Endometrial microvascular endothelial cells (primary cell): Measurements from ENCODE around the gene CAVIN1. TPM values are rescaled to one million over a fixed set of nuclear protein-coding genes. Genes with fewer than 3 reads are reported as not detected.
"Not testable (repeated sequence)": the region's sequence is repeated elsewhere in the genome, so short reads cannot be mapped to it uniquely, and the experiment has no call there.

Source experiments
- in situ Hi-C: cut with HindIII; loops from 2 replicates; pipeline ENCODE4 v1.10.0; 2017; ENCODE audit warnings: low sequenced_read_pairs, low pct_unique_long_range_greater_than_20kb; ENCODE audit errors: inconsistent ontology term
- total RNA-seq: library from RNA; depleted of rRNA; stranded (reverse); fragments of >200 nt; gene quantifications from one replicate; pipeline ENCODE4 v1.2.3, GENCODE V29; 2015; ENCODE audit errors: inconsistent ontology term

CAVIN1 gene
- total RNA-seq, 1 donor from 2014 or later, result 806 TPM

GRCh38 chr17:42361781-42362186, 61.3 kb downstream of the CAVIN1 start:
- in situ Hi-C loops, result no loop called here

DNA sequence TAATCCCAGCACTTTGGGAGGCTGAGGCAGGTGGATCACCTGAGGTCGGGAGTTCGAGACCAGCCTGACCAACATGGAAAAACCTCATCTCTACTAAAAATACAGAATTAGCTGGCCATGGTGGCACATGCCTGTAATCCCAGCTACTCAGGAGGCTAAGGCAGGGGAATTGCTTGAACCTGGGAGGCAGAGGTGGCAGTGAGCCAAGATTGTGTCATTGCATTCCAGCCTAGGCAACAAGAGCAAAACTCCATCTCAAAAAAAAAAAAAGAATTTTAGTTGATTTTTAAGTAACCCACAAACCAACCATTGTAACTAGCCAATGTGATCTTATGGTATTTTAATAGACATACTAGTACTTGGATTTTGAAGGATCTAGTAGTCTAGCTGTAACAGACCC, 62.7 kb downstream of the CAVIN1 start:
- in situ Hi-C loops, result not testable (repeated sequence)

DNA sequence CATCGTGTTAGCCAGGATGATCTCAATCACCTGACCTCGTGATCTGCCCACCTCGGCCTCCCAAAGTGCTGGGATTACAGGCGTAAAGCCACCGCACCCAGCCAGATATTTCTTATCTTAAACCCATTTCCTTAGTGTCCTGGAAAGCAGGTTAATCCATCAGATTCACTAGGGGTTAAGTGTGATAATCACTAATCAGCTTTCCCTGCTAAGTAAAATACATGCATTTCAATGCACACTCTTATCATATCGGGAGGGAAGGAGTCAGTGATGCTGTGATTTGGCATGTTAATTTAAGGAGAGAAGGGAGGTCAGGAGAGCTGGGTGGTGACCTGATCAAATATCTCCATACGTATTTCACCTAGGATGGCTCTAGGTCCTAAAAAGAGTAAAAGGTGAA, 63.9 kb downstream of the CAVIN1 start:
- in situ Hi-C loops, result no loop called here

- in situ Hi-C loops, result no loop called here
Measured at GRCh38 chr17:42358434-42358833, 64.6 kb downstream of the CAVIN1 start.

DNA sequence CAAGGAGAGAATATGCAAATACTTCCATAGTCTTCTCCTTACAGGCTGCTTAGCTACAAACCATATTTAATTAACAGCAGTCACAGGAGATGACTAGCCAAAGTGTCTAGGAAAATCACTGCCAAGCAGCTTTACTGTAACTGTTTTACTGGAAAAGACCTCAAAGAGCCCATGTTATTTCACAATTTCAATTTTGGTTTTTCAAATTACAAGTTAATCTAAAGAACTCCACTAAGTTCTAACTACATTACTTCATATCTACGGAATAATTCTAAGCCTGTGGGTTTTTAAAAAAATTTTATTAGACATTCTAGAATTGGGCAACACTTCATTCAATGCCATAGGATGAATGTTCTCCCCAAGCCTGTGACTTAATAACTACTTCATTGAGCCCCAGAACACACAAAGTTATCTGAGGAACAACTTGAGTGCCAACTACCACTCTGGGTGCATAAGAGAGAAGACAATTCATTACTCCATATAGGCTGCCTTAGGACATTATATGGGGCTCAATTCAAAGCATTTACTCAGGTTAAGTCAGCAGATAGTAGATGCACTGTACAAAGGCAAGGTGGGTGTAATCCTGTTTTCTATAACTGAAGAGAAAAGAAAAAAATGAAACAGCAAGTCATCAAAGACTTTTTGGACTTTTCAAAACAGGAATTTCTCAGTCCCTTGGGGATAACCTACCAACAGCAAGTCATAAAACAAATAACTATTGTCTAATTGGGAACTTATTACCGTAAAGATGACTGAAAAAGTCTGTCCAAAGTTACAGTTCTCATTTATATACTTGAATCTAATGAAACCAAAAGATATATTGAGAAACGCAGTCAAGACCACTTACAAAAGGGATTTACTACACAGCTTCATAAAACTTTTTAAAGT, 67.9 kb downstream of the CAVIN1 start:
- in situ Hi-C loops, result no loop called here

Other genes with a start within 250 kb of the CAVIN1 start
- gene KCNH4, start 242.1 kb downstream of the CAVIN1 start, total RNA-seq, result not detected
- gene HCRT, start 237.8 kb downstream of the CAVIN1 start, total RNA-seq, result not detected
- gene GHDC, start 228.8 kb downstream of the CAVIN1 start, total RNA-seq, result 14.9 TPM
- gene STAT5B, start 146.9 kb downstream of the CAVIN1 start, total RNA-seq, result 38.3 TPM
- 12.5 TPM for gene STAT5A, start 134.8 kb downstream of the CAVIN1 start, total RNA-seq
- 86.0 TPM for gene STAT3, start 34.8 kb downstream of the CAVIN1 start, total RNA-seq
- 27.1 TPM for gene ATP6V0A1, start 35.6 kb upstream of the CAVIN1 start, total RNA-seq
- gene NAGLU, start 113.0 kb upstream of the CAVIN1 start, total RNA-seq, result 33.7 TPM
- not detected for gene HSD17B1, start 129.7 kb upstream of the CAVIN1 start, total RNA-seq
- gene COASY, start 138.9 kb upstream of the CAVIN1 start, total RNA-seq, result 37.3 TPM
- 31.6 TPM for gene MLX, start 143.8 kb upstream of the CAVIN1 start, total RNA-seq
- 8.5 TPM for gene PSMC3IP, start 154.5 kb upstream of the CAVIN1 start, total RNA-seq
- 65.9 TPM for gene RETREG3, start 186.1 kb upstream of the CAVIN1 start, total RNA-seq
- 137 TPM for gene TUBG1, start 186.4 kb upstream of the CAVIN1 start, total RNA-seq
- gene TUBG2, start 236.0 kb upstream of the CAVIN1 start, total RNA-seq, result 7.4 TPM